IPS-18a (cell line): ENCODE measurements around the gene HKDC1.
"Not testable (repeated sequence)": the region's sequence is repeated elsewhere in the genome, so short reads cannot be mapped to it uniquely, and the experiment has no call there.

Source experiments
- H3K27ac ChIP-seq: one replicate; pipeline ENCODE4 v1.5.1; 2013; ENCODE audit warnings: low read length
- H3K27me3 ChIP-seq: one replicate; pipeline ENCODE4 v1.6.1; 2013; ENCODE audit warnings: mild to moderate bottlenecking, low read length; ENCODE audit not compliant: control insufficient read depth, insufficient read depth
- H3K36me3 ChIP-seq: one replicate; pipeline ENCODE4 v1.6.1; 2013; ENCODE audit warnings: low read depth, low read length; ENCODE audit not compliant: control insufficient read depth
- H3K4me1 ChIP-seq: one replicate; pipeline ENCODE4 v1.6.1; 2013; ENCODE audit warnings: low read depth, low read length; ENCODE audit not compliant: control insufficient read depth
- H3K4me3 ChIP-seq: one replicate; pipeline ENCODE4 v1.5.1; 2013; ENCODE audit warnings: low read length
- H3K9ac ChIP-seq: one replicate; pipeline ENCODE4 v1.6.1; 2013; ENCODE audit warnings: mild to moderate bottlenecking, low read length, moderate library complexity
- H3K9me3 ChIP-seq: one replicate; pipeline ENCODE4 v1.6.1; 2013; ENCODE audit warnings: low read depth, low read length; ENCODE audit not compliant: control insufficient read depth

The HKDC1 gene

GRCh38 chr10:69270990-69271389 is 50.9 kb downstream of the HKDC1 start:
- Histone ChIP-seq H3K9me3 (no peaks in the 10 kb centered on the region), H3K4me1 (no peaks in the 10 kb centered on the region), H3K4me3 (no peak overlapping the region), H3K27ac (no peak overlapping the region), H3K36me3 (no peaks in the 10 kb centered on the region), H3K27me3 (no peaks in the 10 kb centered on the region), H3K9ac (no peak overlapping the region)

DNA sequence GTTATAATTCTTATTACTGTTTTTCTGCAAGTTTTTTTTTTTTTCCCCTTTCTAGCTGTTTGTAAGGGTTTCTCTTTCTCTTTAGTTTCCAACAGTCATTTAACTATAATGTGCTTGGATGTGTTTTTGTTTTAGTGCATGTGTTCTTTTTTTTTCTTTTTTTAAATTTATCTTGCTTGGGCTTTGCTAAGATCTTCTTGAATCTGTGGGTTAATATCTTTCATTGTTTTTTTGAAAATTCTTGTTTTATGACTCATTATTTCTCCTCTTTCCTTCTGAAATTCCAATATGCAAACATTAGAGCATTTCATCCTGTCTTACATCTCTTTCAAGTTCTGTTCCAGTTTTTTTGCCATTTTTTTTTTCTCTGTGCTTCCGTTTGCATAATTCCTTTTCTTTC is 52.5 kb downstream of the HKDC1 start:
- H3K9me3 ChIP-seq, result no peaks in the 10 kb centered on the region
- no peak overlapping the region for H3K4me3 ChIP-seq

GRCh38 chr10:69275444-69275843 is 55.3 kb downstream of the HKDC1 start:
- no peak overlapping the region for H3K4me3 ChIP-seq
- H3K9me3 ChIP-seq, result no peaks in the 10 kb centered on the region
- no peak overlapping the region for H3K27ac ChIP-seq
- H3K9ac ChIP-seq, result no peak overlapping the region
- H3K4me1 ChIP-seq, result peaks cover 7% of the 10 kb centered on the region
- H3K27me3 ChIP-seq, result no peaks in the 10 kb centered on the region
- no peaks in the 10 kb centered on the region for H3K36me3 ChIP-seq

More for the DNA sequence above, 52.5 kb downstream of the HKDC1 start:
- H3K9ac ChIP-seq, result no peak overlapping the region
- H3K4me1 ChIP-seq, result no peaks in the 10 kb centered on the region
- no peak overlapping the region for H3K27ac ChIP-seq
- no peaks in the 10 kb centered on the region for H3K27me3 ChIP-seq
- H3K36me3 ChIP-seq, result no peaks in the 10 kb centered on the region

- peaks cover 7% of the 10 kb centered on the region for H3K4me1 ChIP-seq
- no peaks in the 10 kb centered on the region for H3K27me3 ChIP-seq
- H3K36me3 ChIP-seq, result no peaks in the 10 kb centered on the region
- no peaks in the 10 kb centered on the region for H3K9me3 ChIP-seq
- H3K27ac ChIP-seq, result no peak overlapping the region
- H3K4me3 ChIP-seq, result no peak overlapping the region
- no peak overlapping the region for H3K9ac ChIP-seq
Observed at GRCh38 chr10:69276503-69276902, 56.4 kb downstream of the HKDC1 start.

DNA sequence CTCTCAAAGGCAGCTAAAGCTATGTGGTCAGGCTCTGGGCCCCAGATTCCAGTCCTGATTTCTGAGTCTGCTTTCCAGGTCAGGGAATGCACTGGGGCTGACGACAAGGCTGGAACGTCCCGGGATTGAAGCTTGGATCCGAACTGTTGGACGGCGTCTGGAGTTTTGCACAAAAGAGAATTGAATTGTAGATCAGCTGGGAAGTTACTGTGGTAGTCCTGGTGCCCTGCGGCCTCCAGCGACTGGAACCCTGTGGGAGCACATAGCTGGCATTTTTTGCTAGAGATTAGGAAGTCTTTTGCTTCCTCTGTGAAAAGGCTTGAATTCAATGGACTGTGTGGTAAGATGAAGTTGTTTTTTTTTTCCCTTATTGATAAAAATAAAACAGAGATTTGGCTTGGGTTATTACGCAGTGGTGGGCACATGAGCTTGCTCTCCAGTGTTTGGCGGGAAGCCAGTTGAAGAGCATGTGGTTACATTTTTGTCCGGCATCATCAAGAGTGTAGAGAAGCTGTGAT is 58.4 kb downstream of the HKDC1 start, which contains the start of gene HK1:
HK1 (plus strand) TSS at position 51 of the 518 bp plus-strand sequence.
- Histone ChIP-seq H3K36me3 (no peaks in the 10 kb centered on the region), H3K27me3 (no peaks in the 10 kb centered on the region), H3K4me1 (peaks cover 7% of the 10 kb centered on the region), H3K9me3 (no peaks in the 10 kb centered on the region), H3K4me3 (no peak within 1 kb of the TSS), H3K27ac (no peak within 1 kb of the TSS), H3K9ac (no peak within 1 kb of the TSS)

DNA sequence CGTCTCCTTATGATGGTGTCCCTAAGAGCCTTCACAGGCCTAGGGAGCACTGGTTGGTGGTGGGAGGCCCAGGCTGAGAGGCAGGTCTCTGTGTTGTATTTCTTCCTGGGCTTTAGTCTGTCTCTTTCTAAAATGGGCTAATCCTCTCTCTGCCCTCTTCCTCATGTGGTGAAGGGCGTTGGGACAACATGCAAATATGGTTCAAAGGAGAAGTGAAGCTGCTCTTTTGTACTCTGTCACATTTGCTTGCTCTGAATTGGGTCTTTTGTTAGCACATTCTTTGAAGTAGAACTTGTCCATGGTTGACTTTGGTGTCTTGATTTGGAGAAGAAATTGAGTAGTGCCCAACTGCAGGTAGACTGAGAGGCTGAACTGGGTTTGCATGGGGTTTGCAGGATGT is 59.0 kb downstream of the HKDC1 start:
- peaks cover 7% of the 10 kb centered on the region for H3K4me1 ChIP-seq
- no peak overlapping the region for H3K9ac ChIP-seq
- H3K9me3 ChIP-seq, result no peaks in the 10 kb centered on the region
- no peaks in the 10 kb centered on the region for H3K27me3 ChIP-seq
- H3K27ac ChIP-seq, result no peak overlapping the region
- H3K4me3 ChIP-seq, result no peak overlapping the region
- H3K36me3 ChIP-seq, result no peaks in the 10 kb centered on the region

DNA sequence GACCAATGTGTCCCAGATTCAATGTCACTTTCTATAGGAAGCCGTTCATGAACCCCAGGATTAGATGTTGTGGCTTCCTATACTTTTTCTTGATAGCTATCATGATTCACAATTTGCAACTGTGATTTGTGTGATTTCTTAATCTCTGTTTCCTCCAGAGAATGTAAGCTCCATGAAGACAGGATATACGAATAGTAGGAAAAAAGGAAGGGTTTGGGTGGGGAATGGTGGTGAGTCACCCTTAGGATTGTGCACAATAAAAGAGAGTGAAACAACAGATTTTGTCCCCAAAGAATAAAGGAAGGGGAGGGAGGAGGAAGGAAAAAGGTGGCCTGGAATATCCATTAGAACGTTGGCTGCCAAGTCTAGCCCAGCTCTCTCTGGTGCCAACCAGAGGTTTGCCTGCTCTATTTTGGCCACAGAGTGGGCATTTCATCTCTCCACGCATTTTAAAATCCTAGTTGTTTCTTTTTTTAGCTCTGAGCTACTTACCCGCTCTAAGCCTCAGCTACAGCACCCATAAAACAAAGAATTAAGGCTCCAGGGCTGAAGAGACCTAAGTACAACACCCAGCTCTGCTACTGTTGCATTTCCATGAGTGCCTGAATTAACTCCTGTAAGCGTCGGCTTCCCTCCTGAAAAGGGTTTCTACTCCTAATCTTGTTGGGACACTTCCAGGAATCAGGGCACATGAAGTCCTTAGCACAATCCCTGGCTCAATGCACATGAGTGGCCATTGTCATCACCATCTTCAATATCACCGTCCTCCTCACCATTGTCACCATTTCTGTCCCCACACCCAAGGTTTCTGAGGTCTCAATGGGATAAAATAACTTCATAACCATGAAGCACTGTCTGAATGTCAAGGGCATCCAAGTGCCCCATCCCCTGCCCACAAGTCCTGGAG is 61.6 kb downstream of the HKDC1 start:
- no peaks in the 10 kb centered on the region for H3K9me3 ChIP-seq
- H3K27me3 ChIP-seq, result no peaks in the 10 kb centered on the region
- no peak overlapping the region for H3K9ac ChIP-seq
- H3K27ac ChIP-seq, result no peak overlapping the region
- H3K4me3 ChIP-seq, result no peak overlapping the region
- no peaks in the 10 kb centered on the region for H3K36me3 ChIP-seq
- peaks cover 7% of the 10 kb centered on the region for H3K4me1 ChIP-seq

- H3K4me3 ChIP-seq, H3K36me3 ChIP-seq, H3K27ac ChIP-seq, H3K9ac ChIP-seq, H3K9me3 ChIP-seq, H3K27me3 ChIP-seq, H3K4me1 ChIP-seq: not testable (repeated sequence)
Observed at GRCh38 chr10:69284402-69284801, 64.3 kb downstream of the HKDC1 start.

DNA sequence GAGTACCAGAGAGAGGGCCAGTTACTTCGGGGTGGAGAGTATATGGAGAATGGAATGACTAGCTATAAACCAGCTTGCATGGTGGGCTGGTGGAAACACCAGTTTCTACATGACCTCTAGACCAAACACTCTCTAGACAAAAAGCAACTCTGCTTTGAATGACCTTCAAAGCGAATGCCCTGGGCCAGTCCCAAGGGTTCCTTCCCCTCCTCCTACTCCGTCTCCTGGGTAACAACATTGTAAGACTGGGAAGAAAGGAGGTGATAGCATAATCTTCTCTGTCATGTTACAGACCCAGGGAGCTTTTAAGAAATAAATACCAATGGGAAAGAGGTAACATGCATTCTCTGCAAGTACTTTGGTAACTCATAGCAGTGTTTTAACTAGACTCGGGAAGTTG is 65.6 kb downstream of the HKDC1 start:
- Histone ChIP-seq H3K27me3 (no peaks in the 10 kb centered on the region), H3K9me3 (no peaks in the 10 kb centered on the region), H3K4me3 (no peak overlapping the region), H3K4me1 (no peaks in the 10 kb centered on the region), H3K9ac (no peak overlapping the region), H3K27ac (no peak overlapping the region), H3K36me3 (no peaks in the 10 kb centered on the region)

DNA sequence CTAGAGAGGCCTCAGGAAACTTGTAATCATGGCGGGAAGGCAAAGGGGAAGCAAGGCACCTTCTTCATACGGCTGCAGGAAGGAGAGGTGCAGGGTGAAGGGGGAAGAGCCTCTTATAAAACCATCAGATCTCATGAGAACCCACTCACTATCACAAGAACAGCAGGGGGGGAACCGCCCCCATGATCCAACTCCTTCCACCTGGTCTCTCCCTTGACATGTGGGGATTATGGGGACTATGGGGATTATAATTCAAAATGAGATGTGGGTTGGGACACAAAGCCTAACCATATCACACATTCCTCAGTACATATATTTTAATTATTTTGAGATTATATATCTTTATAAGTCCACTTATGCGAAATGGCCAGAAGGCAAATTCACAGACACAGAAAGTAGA is 67.0 kb downstream of the HKDC1 start:
- no peaks in the 10 kb centered on the region for H3K36me3 ChIP-seq
- H3K27ac ChIP-seq, result no peak overlapping the region
- no peak overlapping the region for H3K9ac ChIP-seq
- H3K9me3 ChIP-seq, result no peaks in the 10 kb centered on the region
- no peak overlapping the region for H3K4me3 ChIP-seq
- H3K4me1 ChIP-seq, result no peaks in the 10 kb centered on the region
- no peaks in the 10 kb centered on the region for H3K27me3 ChIP-seq

DNA sequence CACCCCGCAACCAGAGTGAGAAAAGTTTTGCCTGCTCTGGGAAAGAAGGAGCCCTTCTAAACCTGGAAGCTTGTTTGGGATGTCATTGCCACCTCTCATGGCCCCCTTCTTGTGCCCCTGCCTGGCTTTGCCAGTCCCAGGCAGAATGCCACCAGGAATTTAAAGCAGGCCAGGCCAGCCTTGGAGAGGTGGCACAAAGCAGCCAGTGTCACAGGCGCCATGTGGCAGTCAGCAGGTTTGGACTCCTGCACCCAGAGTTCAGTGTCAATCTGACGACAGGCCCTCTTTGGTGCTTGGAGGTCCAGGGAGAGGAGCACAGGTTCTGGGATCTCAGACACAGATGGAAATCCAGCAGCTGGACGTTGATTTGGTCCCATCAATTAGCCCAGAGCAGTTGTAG is 70.9 kb downstream of the HKDC1 start:
- Histone ChIP-seq H3K9me3 (no peaks in the 10 kb centered on the region), H3K36me3 (no peaks in the 10 kb centered on the region), H3K27ac (no peak overlapping the region), H3K27me3 (no peaks in the 10 kb centered on the region), H3K4me1 (no peaks in the 10 kb centered on the region), H3K4me3 (no peak overlapping the region), H3K9ac (no peak overlapping the region)

GRCh38 chr10:69292459-69292858 is 72.3 kb downstream of the HKDC1 start:
- Histone ChIP-seq H3K9ac (no peak overlapping the region), H3K27ac (no peak overlapping the region), H3K27me3 (no peaks in the 10 kb centered on the region), H3K36me3 (no peaks in the 10 kb centered on the region), H3K4me3 (no peak overlapping the region), H3K9me3 (no peaks in the 10 kb centered on the region), H3K4me1 (no peaks in the 10 kb centered on the region)
